ENCODE measurements around the gene PARD6G. TPM values are rescaled to one million over a fixed set of nuclear protein-coding genes. Genes with fewer than 3 reads are reported as not detected.
A peak's percentile ranks its signal among the peaks of the same experiment; 100 is the strongest.

The PARD6G gene
- total and polyA plus RNA-seq, 10 of the 15 experiments (the other 5 are each of a cell fraction or from before 2014, with no cell fraction given), result 0.20 to 2.0 (median 0.60) TPM

- no peak; the same call in 1 of the 2 replicates for TF ChIP-seq JUNB (IDR thresholded peaks at IDR 0.05)
- TF ChIP-seq CREM (IDR thresholded peaks at IDR 0.05; ENCODE audit: low read depth), result no peak
- TF ChIP-seq ZNF207 (IDR thresholded peaks at IDR 0.05; ENCODE audit: borderline replicate concordance), result no peak
- no peak for TF ChIP-seq ATF3 (IDR thresholded peaks at IDR 0.05; ENCODE audit: borderline replicate concordance, extremely low read depth, low read depth, low read length)
- TF ChIP-seq USF2 (IDR thresholded peaks at IDR 0.05; ENCODE audit: borderline replicate concordance, low read depth, low read length), result no peak
- no peak for TF ChIP-seq PML (IDR thresholded peaks at IDR 0.05; ENCODE audit: low read length)
- TF ChIP-seq MAX (IDR thresholded peaks at IDR 0.05; ENCODE audit: low read depth, low read length), result no peak
- no peak for TF ChIP-seq E2F8 (IDR thresholded peaks at IDR 0.05; ENCODE audit: low read depth, partially characterized antibody)
- no peak for TF ChIP-seq USF1 (IDR thresholded peaks at IDR 0.05; ENCODE audit: borderline replicate concordance, extremely low read length, insufficient read depth, low read depth, low read length)
- 0 out of 2 replicates have a peak, but pooled peaks have one; percentile 8 for TF ChIP-seq YY1 (IDR thresholded peaks at IDR 0.05; ENCODE audit: low read depth, low read length)
- peak; percentile 55 for TF ChIP-seq IKZF1 (conservative IDR thresholded peaks at IDR 0.05)
- TF ChIP-seq NR2C2 (IDR thresholded peaks at IDR 0.05; ENCODE audit: borderline replicate concordance, control insufficient read depth, insufficient read length, low read depth), result no peak
- TF ChIP-seq IRF4 (IDR thresholded peaks at IDR 0.05; ENCODE audit: low read depth, low read length), result 0 out of 2 replicates have a peak, but pooled peaks have one; percentile 38
- TF ChIP-seq CTCF (IDR thresholded peaks at IDR 0.05 in 2 of 3, conservative IDR thresholded peaks at IDR 0.05 in 1 of 3; ENCODE audit: control insufficient read depth in 2 of 3, extremely low read depth in 1 of 3, insufficient read depth in 1 of 3, low read depth in 3 of 3, low read length in 3 of 3), result peak; percentile 64 to 68 (median 66)
- TF ChIP-seq SPI1 (IDR thresholded peaks at IDR 0.05; ENCODE audit: borderline replicate concordance, insufficient read depth, low read depth, low read length), result peak; percentile 18; the same call in 1 of the 2 replicates
- TF ChIP-seq SRF (IDR thresholded peaks at IDR 0.05; ENCODE audit: low read depth in 2 of 2, low read length in 2 of 2), result no peak
- TF ChIP-seq RCOR1 (conservative IDR thresholded peaks at IDR 0.05; ENCODE audit: low read depth, low read length), result no peak
- no peak for TF ChIP-seq DPF2 (IDR thresholded peaks at IDR 0.05)
- no peak for TF ChIP-seq SUPT20H (IDR thresholded peaks at IDR 0.05; ENCODE audit: borderline replicate concordance, control insufficient read depth, low read depth, low read length)
- TF ChIP-seq MEF2B (IDR thresholded peaks at IDR 0.05; ENCODE audit: partially characterized antibody, poor library complexity, severe bottlenecking), result no peak
- 0 out of 2 replicates have a peak, but pooled peaks have one; percentile 22 for TF ChIP-seq IRF5 (IDR thresholded peaks at IDR 0.05; ENCODE audit: borderline replicate concordance)
Observed at GRCh38 chr18:80154293-80154692, 93.0 kb downstream of the PARD6G start (continued).

Measured in GM12878 (cell line).